Measurements from ENCODE around the gene HTR2A. TPM values are rescaled to one million over a fixed set of nuclear protein-coding genes. Genes with fewer than 3 reads are reported as not detected.

HTR2A gene
- total RNA-seq, 1 donor from 2014 or later = not detected

DNA sequence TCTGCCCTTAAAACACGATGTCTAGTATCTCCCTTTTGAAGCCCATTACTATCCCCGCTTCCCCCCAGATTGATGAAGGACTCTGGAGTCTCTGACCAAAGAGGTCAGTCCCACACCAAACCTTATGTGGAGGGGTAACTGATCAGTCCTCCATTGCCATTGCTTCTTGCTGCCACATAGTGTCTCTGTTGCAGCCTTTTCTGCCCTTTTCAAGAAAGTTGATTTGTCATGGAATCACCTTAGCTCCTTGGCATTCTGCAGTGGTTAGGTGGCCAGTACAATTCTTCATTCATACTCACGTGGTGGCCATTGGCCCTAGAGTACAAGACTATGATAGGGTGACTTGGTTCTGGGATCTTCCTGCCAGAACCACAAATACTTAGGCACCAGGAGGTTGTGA, 8.4 kb upstream of the HTR2A start:
- TF ChIP-seq, protein P1, sequence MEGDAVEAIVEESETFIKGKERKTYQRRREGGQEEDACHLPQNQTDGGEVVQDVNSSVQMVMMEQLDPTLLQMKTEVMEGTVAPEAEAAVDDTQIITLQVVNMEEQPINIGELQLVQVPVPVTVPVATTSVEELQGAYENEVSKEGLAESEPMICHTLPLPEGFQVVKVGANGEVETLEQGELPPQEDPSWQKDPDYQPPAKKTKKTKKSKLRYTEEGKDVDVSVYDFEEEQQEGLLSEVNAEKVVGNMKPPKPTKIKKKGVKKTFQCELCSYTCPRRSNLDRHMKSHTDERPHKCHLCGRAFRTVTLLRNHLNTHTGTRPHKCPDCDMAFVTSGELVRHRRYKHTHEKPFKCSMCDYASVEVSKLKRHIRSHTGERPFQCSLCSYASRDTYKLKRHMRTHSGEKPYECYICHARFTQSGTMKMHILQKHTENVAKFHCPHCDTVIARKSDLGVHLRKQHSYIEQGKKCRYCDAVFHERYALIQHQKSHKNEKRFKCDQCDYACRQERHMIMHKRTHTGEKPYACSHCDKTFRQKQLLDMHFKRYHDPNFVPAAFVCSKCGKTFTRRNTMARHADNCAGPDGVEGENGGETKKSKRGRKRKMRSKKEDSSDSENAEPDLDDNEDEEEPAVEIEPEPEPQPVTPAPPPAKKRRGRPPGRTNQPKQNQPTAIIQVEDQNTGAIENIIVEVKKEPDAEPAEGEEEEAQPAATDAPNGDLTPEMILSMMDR (IDR thresholded peaks at IDR 0.05; ENCODE audit: unreplicated experiment) = no peak
- DNase-seq (ENCODE audit: low spot score) = no peak
- H3K4me3 Mint-ChIP-seq (ENCODE audit: unreplicated experiment) = no peak overlapping the region
- no peaks in the 10 kb centered on the region for H3K9me3 Mint-ChIP-seq (ENCODE audit: unreplicated experiment)
- no peaks in the 10 kb centered on the region for H3K27me3 Mint-ChIP-seq (ENCODE audit: unreplicated experiment)
- no peaks in the 10 kb centered on the region for H3K4me1 Mint-ChIP-seq (ENCODE audit: unreplicated experiment)
- H3K36me3 Mint-ChIP-seq (ENCODE audit: low read depth, unreplicated experiment) = no peaks in the 10 kb centered on the region
- H3K27ac Mint-ChIP-seq (ENCODE audit: unreplicated experiment) = no peak overlapping the region

DNA sequence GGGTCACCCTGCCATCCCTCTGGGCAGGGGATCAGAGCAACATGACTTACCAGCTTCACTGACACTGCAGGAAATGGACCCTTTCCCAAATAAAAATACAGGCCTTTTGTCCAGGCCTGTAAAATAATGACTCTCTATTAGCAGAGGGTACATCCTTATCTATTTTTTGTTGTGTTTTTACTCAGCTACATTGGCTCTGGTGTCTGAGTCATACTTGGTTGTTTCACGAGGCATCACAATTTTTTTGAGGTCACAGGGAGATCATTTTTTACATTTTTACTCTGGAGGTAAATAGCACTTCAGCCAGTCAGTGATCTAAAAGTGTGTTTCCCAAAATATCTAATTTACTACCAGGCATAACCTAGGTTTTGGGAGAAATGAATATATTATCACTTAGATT, 6.9 kb upstream of the HTR2A start:
- DNase-seq (ENCODE audit: low spot score) = no peak
- Mint-ChIP-seq H3K27ac (ENCODE audit: unreplicated experiment) (no peak overlapping the region), H3K9me3 (ENCODE audit: unreplicated experiment) (no peaks in the 10 kb centered on the region), H3K4me3 (ENCODE audit: unreplicated experiment) (no peak overlapping the region), H3K4me1 (ENCODE audit: unreplicated experiment) (no peaks in the 10 kb centered on the region), H3K36me3 (ENCODE audit: low read depth, unreplicated experiment) (no peaks in the 10 kb centered on the region), H3K27me3 (ENCODE audit: unreplicated experiment) (no peaks in the 10 kb centered on the region)
- TF ChIP-seq, protein P1 (IDR thresholded peaks at IDR 0.05; ENCODE audit: unreplicated experiment) = no peak

DNA sequence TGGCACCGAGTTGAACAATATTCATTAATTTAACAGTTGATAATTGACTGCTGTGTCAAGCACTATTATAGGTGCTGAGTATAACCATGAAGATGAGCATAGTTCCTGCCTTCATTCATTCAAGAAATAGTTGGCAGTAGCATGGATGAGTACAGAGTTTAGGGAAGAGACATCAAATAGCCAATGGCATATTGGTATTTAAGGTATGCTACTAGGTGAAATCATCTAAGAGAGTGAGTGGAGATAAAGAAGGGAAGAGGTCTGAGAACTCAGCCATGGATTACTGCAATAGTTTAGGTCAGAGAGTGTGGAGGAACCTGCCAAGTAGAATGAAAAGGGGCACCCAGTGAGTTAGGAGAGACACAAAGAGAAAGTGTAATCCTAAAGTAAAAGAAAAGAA, 4.9 kb upstream of the HTR2A start:
- Mint-ChIP-seq H3K27me3 (ENCODE audit: unreplicated experiment) (peaks cover 1% of the 10 kb centered on the region), H3K36me3 (ENCODE audit: low read depth, unreplicated experiment) (no peaks in the 10 kb centered on the region), H3K9me3 (ENCODE audit: unreplicated experiment) (no peaks in the 10 kb centered on the region), H3K4me3 (ENCODE audit: unreplicated experiment) (no peak overlapping the region), H3K27ac (ENCODE audit: unreplicated experiment) (no peak overlapping the region), H3K4me1 (ENCODE audit: unreplicated experiment) (no peaks in the 10 kb centered on the region)
- TF ChIP-seq, protein P1 (IDR thresholded peaks at IDR 0.05; ENCODE audit: unreplicated experiment) = no peak
- no peak for DNase-seq (ENCODE audit: low spot score)

GRCh38 chr13:46899801-46900200, 2.9 kb upstream of the HTR2A start:
- no peak for DNase-seq (ENCODE audit: low spot score)
- Mint-ChIP-seq H3K4me3 (ENCODE audit: unreplicated experiment) (no peak overlapping the region), H3K4me1 (ENCODE audit: unreplicated experiment) (no peaks in the 10 kb centered on the region)

DNA sequence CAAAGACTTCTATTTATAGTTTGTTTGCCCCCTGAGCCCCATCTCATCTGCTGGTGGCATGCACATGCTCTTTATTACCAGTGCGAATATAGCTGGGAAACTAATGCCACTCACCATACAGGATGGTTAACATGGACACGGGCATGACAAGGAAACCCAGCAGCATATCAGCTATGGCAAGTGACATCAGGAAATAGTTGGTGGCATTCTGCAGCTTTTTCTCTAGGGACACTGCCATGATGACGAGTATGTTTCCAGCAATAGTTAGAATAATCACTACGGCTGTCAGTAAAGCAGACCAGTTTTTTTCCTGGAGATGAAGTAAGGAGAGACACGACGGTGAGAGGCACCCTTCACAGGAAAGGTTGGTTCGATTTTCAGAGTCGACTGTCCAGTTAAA, 1.5 kb downstream of the HTR2A start:
- no peak for DNase-seq (ENCODE audit: low spot score)
- TF ChIP-seq, protein P1 (IDR thresholded peaks at IDR 0.05; ENCODE audit: unreplicated experiment) = no peak
- Mint-ChIP-seq H3K4me3 (ENCODE audit: unreplicated experiment) (no peak overlapping the region), H3K27me3 (ENCODE audit: unreplicated experiment) (peaks cover 3% of the 10 kb centered on the region), H3K36me3 (ENCODE audit: low read depth, unreplicated experiment) (no peaks in the 10 kb centered on the region), H3K9me3 (ENCODE audit: unreplicated experiment) (no peaks in the 10 kb centered on the region), H3K4me1 (ENCODE audit: unreplicated experiment) (peaks cover 4% of the 10 kb centered on the region), H3K27ac (ENCODE audit: unreplicated experiment) (no peak overlapping the region)

More at GRCh38 chr13:46899801-46900200, 2.9 kb upstream of the HTR2A start:
- H3K27ac Mint-ChIP-seq (ENCODE audit: unreplicated experiment) = no peak overlapping the region
- H3K27me3 Mint-ChIP-seq (ENCODE audit: unreplicated experiment) = peaks cover 1% of the 10 kb centered on the region
- H3K9me3 Mint-ChIP-seq (ENCODE audit: unreplicated experiment) = no peaks in the 10 kb centered on the region
- H3K36me3 Mint-ChIP-seq (ENCODE audit: low read depth, unreplicated experiment) = no peaks in the 10 kb centered on the region
- TF ChIP-seq, protein P1 (IDR thresholded peaks at IDR 0.05; ENCODE audit: unreplicated experiment) = no peak
